CD8-positive, alpha-beta memory T cell (primary cell): Measurements from ENCODE around the gene UBE2D3. TPM values are rescaled to one million over a fixed set of nuclear protein-coding genes. Genes with fewer than 3 reads are reported as not detected.

Experiments used
- CTCF ChIA-PET: fragments of 350-600 bp; sonication (Branson Sonifier 250); formaldehyde crosslinking; loops from one replicate; lab custom pipeline; 2021; ENCODE audit warnings: antibody characterized with exemption; lab: Charles Lee
- POLR2A ChIA-PET: fragments of 350-600 bp; sonication (Branson Sonifier 250); formaldehyde crosslinking; loops from one replicate; lab custom pipeline; 2021; ENCODE audit warnings: antibody characterized with exemption; lab: Charles Lee
- DNase-seq, 5 donors: peaks; one replicate each; pipeline versions ENCODE4 v3.0.0 to v3.0.0-alpha.2; 2020 to 2022; ENCODE audit warnings: mixed read lengths in 1 of 5
- H3K27ac ChIP-seq: one replicate; pipeline ENCODE4 v1.7.0; 2013; ENCODE audit warnings: low read depth, mild to moderate bottlenecking, low read length, moderate library complexity
- H3K27me3 ChIP-seq: 2 replicates; pipeline ENCODE4 v1.7.0; 2013; ENCODE audit warnings: low read length, mild to moderate bottlenecking; ENCODE audit not compliant: insufficient read depth, poor library complexity, severe bottlenecking
- H3K36me3 ChIP-seq: 2 replicates; pipeline ENCODE4 v1.7.0; 2013; ENCODE audit warnings: mild to moderate bottlenecking, low read length, moderate library complexity; ENCODE audit not compliant: insufficient read depth
- H3K4me1 ChIP-seq: 2 replicates; pipeline ENCODE4 v1.7.0; 2013; ENCODE audit warnings: mild to moderate bottlenecking, low read length, moderate library complexity; ENCODE audit not compliant: insufficient read depth
- H3K4me3 ChIP-seq: 2 replicates; pipeline ENCODE4 v1.7.0; 2013; ENCODE audit warnings: mild to moderate bottlenecking, low read length
- H3K9me3 ChIP-seq: 2 replicates; pipeline ENCODE4 v1.7.0; 2013; ENCODE audit warnings: mild to moderate bottlenecking, low read length
- H3K27ac Mint-ChIP-seq, 8 donors: one replicate each; pipeline ENCODE4 v1.8.0; 2020 to 2021; ENCODE audit warnings: mixed read lengths in 8 of 8, mild to moderate bottlenecking in 6 of 8, inconsistent platforms in 3 of 8, moderate library complexity in 3 of 8
- H3K27me3 Mint-ChIP-seq, 2 donors: one replicate each; pipeline ENCODE4 v1.8.0; 2020 to 2021; ENCODE audit warnings: mixed read lengths in 2 of 2, mild to moderate bottlenecking in 1 of 2, moderate library complexity in 1 of 2
- H3K36me3 Mint-ChIP-seq, 3 donors: one replicate each; pipeline ENCODE4 v1.8.0; 2020 to 2021; ENCODE audit warnings: mixed read lengths in 3 of 3, inconsistent platforms in 1 of 3, mild to moderate bottlenecking in 1 of 3
- H3K4me1 Mint-ChIP-seq, 3 donors: one replicate each; pipeline ENCODE4 v1.8.0; 2020 to 2021; ENCODE audit warnings: mixed read lengths in 3 of 3, inconsistent platforms in 1 of 3, mild to moderate bottlenecking in 1 of 3
- H3K4me3 Mint-ChIP-seq, 7 donors: one replicate each; pipeline ENCODE4 v1.8.0; 2020 to 2021; ENCODE audit warnings: mixed read lengths in 7 of 7, mild to moderate bottlenecking in 6 of 7, moderate library complexity in 4 of 7, inconsistent platforms in 2 of 7
- H3K9me3 Mint-ChIP-seq, 5 donors: one replicate each; pipeline ENCODE4 v1.8.0; 2020 to 2022; ENCODE audit warnings: mixed read lengths in 5 of 5, mild to moderate bottlenecking in 3 of 5, moderate library complexity in 2 of 5, inconsistent platforms in 1 of 5
- polyA plus RNA-seq: library from polyadenylated mRNA; unstranded; fragments of 300-500 nt; fragmentation: Illumina TruSeq; gene quantifications from one replicate; pipeline ENCODE4 v1.2.3, GENCODE V29; 2021
- total RNA-seq, 2 experiments: library from RNA; stranded (reverse); gene quantifications; one replicate each; pipeline ENCODE4 v1.2.3, GENCODE V29; 2021

UBE2D3 gene
- 100 to 1,000 TPM; 436 to 452 TPM for total RNA-seq
- 466 TPM for polyA plus RNA-seq

- Histone ChIP-seq H3K27me3 (no peaks in the 10 kb centered on the region), H3K4me3 (peak within 1 kb of the TSS; percentile 90), H3K9me3 (no peaks in the 10 kb centered on the region), H3K27ac (peak within 1 kb of the TSS; percentile 99), H3K4me1 (peaks cover 34% of the 10 kb centered on the region), H3K36me3 (peaks cover 9% of the 10 kb centered on the region)
- Mint-ChIP-seq H3K4me1 (peaks cover 18 to 35% (median 20%) of the 10 kb centered on the region in 3 donors), H3K27ac (no peak within 1 kb of the TSS), H3K36me3 (peaks cover 0 to 24% (median 7%) of the 10 kb centered on the region in 3 donors), H3K27me3 (peaks cover 0 to 5% of the 10 kb centered on the region in 2 donors), H3K9me3 (peaks cover 0 to 3% (median 0%) of the 10 kb centered on the region in 5 donors), H3K4me3 (no peak within 1 kb of the TSS)
- ChIA-PET POLR2A (interaction anchor here (0.5 to 7.0 kb wide), 15 partner anchors 7 to 396 kb away, joined by 3 to 182 read pairs (median 5); partner anchors contain the start of genes BDH2, CISD2, MANBA and SLC9B2), CTCF (interaction anchor here (0.7 to 2.8 kb wide), 12 partner anchors 10 to 396 kb away, joined by 3 to 29 read pairs (median 4); partner anchors contain the start of genes CISD2, MANBA and SLC9B2)
- DNase-seq = peak; percentile 91 to 97 (median 95)
Measured at GRCh38 chr4:102826890-102827673, at the start of gene UBE2D3. TSS of gene UBE2D3 (minus strand) at chr4:102827551. CDS start at chr4:102826508, 1,043 bp downstream.

DNA sequence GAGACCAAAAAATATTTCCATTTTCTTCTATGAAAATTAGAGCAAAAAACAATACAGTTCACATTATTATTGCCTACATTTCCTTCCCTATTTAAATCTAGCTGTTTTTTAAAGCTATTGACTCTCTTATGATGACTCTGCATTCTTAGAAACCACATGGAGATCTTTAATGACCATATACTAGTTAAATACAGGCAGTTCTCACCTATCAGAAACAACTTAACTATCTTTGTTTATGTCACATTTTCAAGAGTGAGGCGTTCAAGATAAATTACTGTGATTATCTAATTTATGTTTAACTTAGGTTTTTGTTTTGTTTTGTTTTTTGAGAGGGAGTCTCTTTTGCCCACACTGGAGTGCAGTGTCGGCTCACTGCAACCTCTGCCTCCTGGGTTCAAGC lies 44.4 kb upstream of the UBE2D3 start:
- H3K9me3 Mint-ChIP-seq = no peaks in the 10 kb centered on the region
- H3K4me1 Mint-ChIP-seq = peaks cover 46 to 74% (median 65%) of the 10 kb centered on the region in 3 donors
- Histone ChIP-seq H3K36me3 (peaks cover 7% of the 10 kb centered on the region), H3K27me3 (no peaks in the 10 kb centered on the region), H3K4me3 (no peak overlapping the region), H3K4me1 (peaks cover 19% of the 10 kb centered on the region), H3K9me3 (no peaks in the 10 kb centered on the region), H3K27ac (no peak overlapping the region)
- peaks cover 1 to 47% (median 15%) of the 10 kb centered on the region in 3 donors for H3K36me3 Mint-ChIP-seq
- no peaks in the 10 kb centered on the region for H3K27me3 Mint-ChIP-seq
- no peak for DNase-seq
- ChIA-PET CTCF (no interaction called here), POLR2A (no interaction called here)
- H3K4me3 Mint-ChIP-seq = peak overlapping the region in 2 of 7 donors; percentile 4 to 55
- peak overlapping the region in 3 of 8 donors; percentile 11 to 70 (median 32) for H3K27ac Mint-ChIP-seq

DNA sequence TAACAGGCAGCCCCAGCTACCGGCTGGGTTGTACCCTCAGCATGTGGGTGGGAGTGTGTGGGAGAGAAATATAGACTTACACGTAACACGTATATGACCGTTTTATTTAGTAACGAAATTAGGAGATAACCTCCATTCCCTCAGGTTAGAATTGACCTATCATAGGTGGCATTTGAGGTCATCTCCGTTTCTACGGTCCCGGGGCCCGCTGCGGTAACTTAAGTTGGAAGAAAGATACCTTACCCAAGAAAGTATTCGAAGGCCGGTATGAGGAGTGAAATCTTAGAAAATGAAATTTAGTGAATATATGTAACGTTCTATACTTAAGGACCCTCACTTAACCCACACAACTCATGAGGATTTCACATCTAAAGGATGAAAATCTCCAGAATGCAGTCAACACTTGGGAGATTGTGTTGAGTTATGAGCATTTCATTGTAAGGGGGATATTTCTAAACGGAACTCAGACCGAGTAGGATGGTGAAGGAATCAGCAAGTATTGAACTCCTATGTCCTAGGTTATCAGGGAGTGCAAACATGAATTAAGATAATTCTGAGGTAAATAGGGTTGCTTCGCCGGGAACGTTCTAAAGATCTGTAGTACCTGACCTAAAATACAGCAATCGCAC lies 42.3 kb upstream of the UBE2D3 start:
- peaks cover 0 to 30% (median 7%) of the 10 kb centered on the region in 3 donors for H3K36me3 Mint-ChIP-seq

GRCh38 chr4:102868781-102869568 lies 41.6 kb upstream of the UBE2D3 start, which contains the start of gene CISD2:
TSS of gene CISD2 (plus strand) at chr4:102868992. CDS start at chr4:102869085, 93 bp downstream.
- Mint-ChIP-seq H3K27ac (peak within 1 kb of the TSS; percentile 97 to 100 (median 100)), H3K4me3 (peak within 1 kb of the TSS; percentile 89 to 99 (median 96)), H3K9me3 (no peaks in the 10 kb centered on the region), H3K36me3 (peaks cover 0 to 25% (median 7%) of the 10 kb centered on the region in 3 donors), H3K4me1 (peaks cover 56 to 83% (median 79%) of the 10 kb centered on the region in 3 donors), H3K27me3 (no peaks in the 10 kb centered on the region)
- ChIA-PET POLR2A (interaction anchor here (0.7 to 5.0 kb wide), 11 partner anchors 13 to 524 kb away, joined by 3 to 182 read pairs (median 4); partner anchors contain the start of genes MANBA, SLC39A8, SLC9B1 and UBE2D3), CTCF (interaction anchor here (0.9 to 2.5 kb wide), 6 partner anchors 42 to 439 kb away, joined by 3 to 29 read pairs (median 4); partner anchors contain the start of gene UBE2D3)
- DNase-seq = peak; percentile 88 to 95 (median 93)
- Histone ChIP-seq H3K4me1 (peaks cover 26% of the 10 kb centered on the region), H3K27ac (peak within 1 kb of the TSS; percentile 98), H3K9me3 (no peaks in the 10 kb centered on the region), H3K4me3 (peak within 1 kb of the TSS; percentile 80), H3K36me3 (no peaks in the 10 kb centered on the region), H3K27me3 (no peaks in the 10 kb centered on the region)

More for the DNA sequence above, 42.3 kb upstream of the UBE2D3 start:
- Mint-ChIP-seq H3K27ac (peak overlapping the region; percentile 97 to 100 (median 100)), H3K9me3 (no peaks in the 10 kb centered on the region), H3K4me1 (peaks cover 58 to 82% (median 73%) of the 10 kb centered on the region in 3 donors), H3K27me3 (no peaks in the 10 kb centered on the region), H3K4me3 (peak overlapping the region; percentile 89 to 99 (median 96))
- H3K4me3 ChIP-seq = peak overlapping the region; percentile 80
- ChIA-PET POLR2A (interaction anchor here (0.7 to 5.0 kb wide), 10 partner anchors 12 to 525 kb away, joined by 3 to 182 read pairs (median 4); partner anchors contain the start of genes MANBA, SLC39A8, SLC9B1 and UBE2D3), CTCF (interaction anchor here (0.9 to 2.5 kb wide), 6 partner anchors 42 to 439 kb away, joined by 3 to 29 read pairs (median 4); partner anchors contain the start of gene UBE2D3)
- no peak for DNase-seq
- H3K4me1 ChIP-seq = peaks cover 26% of the 10 kb centered on the region
- H3K9me3 ChIP-seq = no peaks in the 10 kb centered on the region
- H3K36me3 ChIP-seq = peaks cover under 1% of the 10 kb centered on the region
- H3K27ac ChIP-seq = peak overlapping the region; percentile 98
- no peaks in the 10 kb centered on the region for H3K27me3 ChIP-seq

DNA sequence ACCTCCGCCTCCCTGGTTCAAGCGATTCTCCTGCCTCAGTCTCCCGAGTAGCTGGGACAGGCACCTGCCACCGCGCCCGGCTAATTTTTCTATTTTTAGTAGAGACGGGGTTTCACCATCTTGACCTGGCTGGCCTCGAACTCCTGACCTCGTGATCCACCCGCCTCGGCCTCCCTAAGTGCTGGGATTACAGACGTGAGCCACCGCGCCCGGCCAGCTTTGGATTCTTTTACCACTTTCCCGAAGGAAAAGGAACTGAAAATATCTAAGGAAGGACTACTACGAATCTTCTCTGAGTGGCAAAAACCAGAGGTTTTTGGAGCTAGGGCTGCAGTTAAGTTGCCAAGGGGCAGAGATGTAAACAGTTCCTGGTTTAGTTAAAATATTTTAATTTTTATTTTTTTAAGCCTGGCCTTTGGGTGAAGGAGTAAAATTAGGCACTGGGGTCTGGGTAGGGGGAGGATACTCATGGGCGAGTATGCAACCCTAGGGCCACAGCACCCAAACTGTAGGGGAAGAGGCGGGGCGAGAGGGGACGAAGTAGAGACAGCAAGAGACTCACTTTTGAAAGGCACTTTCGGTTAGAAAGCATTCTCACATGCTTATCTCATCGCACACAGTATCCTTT lies 40.9 kb upstream of the UBE2D3 start:
- no peaks in the 10 kb centered on the region for H3K9me3 Mint-ChIP-seq

DNA sequence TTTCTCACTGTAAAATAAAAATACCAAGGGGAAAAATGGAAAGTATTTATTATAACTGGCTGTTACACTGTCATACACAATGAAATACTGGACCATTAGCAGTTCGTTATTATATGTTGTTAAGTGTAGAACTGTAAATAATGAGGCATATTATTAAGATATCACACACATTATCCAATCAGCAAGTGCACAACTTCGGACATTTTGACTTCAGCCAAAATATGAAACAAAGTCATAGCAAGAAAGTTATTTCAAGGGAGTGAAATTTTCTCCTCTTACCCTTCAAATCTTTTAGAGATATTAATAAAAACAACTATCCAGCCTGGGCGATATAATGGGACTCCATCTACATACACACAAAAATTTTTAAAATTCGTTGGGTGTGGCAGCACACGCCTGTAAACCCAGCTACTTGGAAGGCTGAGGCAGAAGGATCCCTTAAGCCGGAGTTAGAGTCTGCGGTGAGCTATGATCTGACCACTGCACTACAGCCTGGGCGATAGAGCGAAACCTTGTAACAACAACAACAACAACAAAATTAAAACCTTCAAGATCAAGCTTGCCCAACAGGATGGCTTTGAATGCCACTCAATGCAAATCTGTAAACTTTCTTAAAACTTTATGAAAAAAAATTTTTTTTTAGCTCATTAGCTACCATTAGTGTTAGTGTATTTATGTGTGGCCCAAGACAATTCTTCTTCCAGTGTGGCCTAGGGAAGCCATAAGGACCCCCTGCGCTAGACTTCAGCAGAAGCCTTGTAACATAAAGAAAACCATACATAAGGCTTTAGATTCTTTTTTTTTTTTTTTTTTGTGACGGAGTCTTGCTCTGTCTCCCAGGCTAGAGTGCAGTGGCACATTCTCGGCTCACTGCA lies 40.2 kb upstream of the UBE2D3 start:
- Mint-ChIP-seq H3K36me3 (peaks cover 0 to 16% (median 5%) of the 10 kb centered on the region in 3 donors), H3K9me3 (no peaks in the 10 kb centered on the region), H3K4me1 (peaks cover 51 to 76% (median 76%) of the 10 kb centered on the region in 3 donors), H3K27ac (peak overlapping the region; percentile 97 to 100 (median 100)), H3K27me3 (no peaks in the 10 kb centered on the region), H3K4me3 (peak overlapping the region; percentile 89 to 99 (median 96))
- Histone ChIP-seq H3K4me3 (peak overlapping the region; percentile 80), H3K4me1 (peaks cover 26% of the 10 kb centered on the region), H3K27me3 (no peaks in the 10 kb centered on the region), H3K27ac (peak overlapping the region; percentile 98), H3K36me3 (no peaks in the 10 kb centered on the region), H3K9me3 (no peaks in the 10 kb centered on the region)
- no peak for DNase-seq
- ChIA-PET CTCF (interaction anchor here (2.3 to 2.5 kb wide), 2 partner anchors 40 to 437 kb away, joined by 7 to 29 read pairs; partner anchors contain the start of gene UBE2D3), POLR2A (interaction anchor here (0.6 to 5.0 kb wide), 5 partner anchors 41 to 437 kb away, joined by 3 to 182 read pairs (median 8); partner anchors contain the start of genes MANBA, SLC9B2 and UBE2D3)

More for the DNA sequence above, 40.9 kb upstream of the UBE2D3 start:
- Mint-ChIP-seq H3K4me3 (peak overlapping the region; percentile 89 to 99 (median 96)), H3K36me3 (peaks cover 0 to 20% (median 9%) of the 10 kb centered on the region in 3 donors), H3K4me1 (peaks cover 53 to 82% (median 81%) of the 10 kb centered on the region in 3 donors), H3K27ac (peak overlapping the region; percentile 97 to 100 (median 100)), H3K27me3 (no peaks in the 10 kb centered on the region)
- H3K27ac ChIP-seq = peak overlapping the region; percentile 98
- peak in 2 of 5 donors; percentile 1 to 4 for DNase-seq
- CTCF ChIA-PET = interaction anchor here (1.4 to 2.5 kb wide), 4 partner anchors 41 to 438 kb away, joined by 3 to 29 read pairs (median 6); partner anchors contain the start of gene UBE2D3
- H3K36me3 ChIP-seq = no peaks in the 10 kb centered on the region
- POLR2A ChIA-PET = interaction anchor here (0.6 to 5.0 kb wide), 8 partner anchors 42 to 438 kb away, joined by 3 to 182 read pairs (median 7); partner anchors contain the start of genes MANBA, SLC9B1, SLC9B2 and UBE2D3
- H3K9me3 ChIP-seq = no peaks in the 10 kb centered on the region
- H3K4me1 ChIP-seq = peaks cover 26% of the 10 kb centered on the region
- H3K27me3 ChIP-seq = no peaks in the 10 kb centered on the region
- H3K4me3 ChIP-seq = peak overlapping the region; percentile 80
